Stimulated activated memory B cell treated with anti-CD40 and anti-IgM and Interleukin-4, amounts not matched to agents 10 μg/mL and 1 μg/mL and 100 μg/mL, for 72 hours (primary cell): ENCODE data around the gene GPX4.
A peak's percentile ranks its signal among the peaks of the same experiment; 100 is the strongest.
"Not testable (repeated sequence)": the region's sequence is repeated elsewhere in the genome, so short reads cannot be mapped to it uniquely, and the experiment has no call there.

Source experiments
- ATAC-seq: fragments of 150-1000 bp; cut with Tn5 transposase; 2 replicates; pipeline ENCODE4 v1.10.0; 2021
- H3K27ac Mint-ChIP-seq: one replicate; pipeline ENCODE4 v1.8.0; 2022; ENCODE audit warnings: mild to moderate bottlenecking, mixed read lengths
- H3K27me3 Mint-ChIP-seq: one replicate; pipeline ENCODE4 v1.8.0; 2022; ENCODE audit warnings: mixed read lengths
- H3K36me3 Mint-ChIP-seq: one replicate; pipeline ENCODE4 v1.8.0; 2022; ENCODE audit warnings: mixed read lengths
- H3K4me1 Mint-ChIP-seq: one replicate; pipeline ENCODE4 v1.8.0; 2022; ENCODE audit warnings: mixed read lengths
- H3K4me3 Mint-ChIP-seq: one replicate; pipeline ENCODE4 v1.8.0; 2022; ENCODE audit warnings: mild to moderate bottlenecking, moderate library complexity, mixed read lengths
- H3K9me3 Mint-ChIP-seq: one replicate; pipeline ENCODE4 v1.8.0; 2022; ENCODE audit warnings: mixed read lengths

The GPX4 gene

DNA sequence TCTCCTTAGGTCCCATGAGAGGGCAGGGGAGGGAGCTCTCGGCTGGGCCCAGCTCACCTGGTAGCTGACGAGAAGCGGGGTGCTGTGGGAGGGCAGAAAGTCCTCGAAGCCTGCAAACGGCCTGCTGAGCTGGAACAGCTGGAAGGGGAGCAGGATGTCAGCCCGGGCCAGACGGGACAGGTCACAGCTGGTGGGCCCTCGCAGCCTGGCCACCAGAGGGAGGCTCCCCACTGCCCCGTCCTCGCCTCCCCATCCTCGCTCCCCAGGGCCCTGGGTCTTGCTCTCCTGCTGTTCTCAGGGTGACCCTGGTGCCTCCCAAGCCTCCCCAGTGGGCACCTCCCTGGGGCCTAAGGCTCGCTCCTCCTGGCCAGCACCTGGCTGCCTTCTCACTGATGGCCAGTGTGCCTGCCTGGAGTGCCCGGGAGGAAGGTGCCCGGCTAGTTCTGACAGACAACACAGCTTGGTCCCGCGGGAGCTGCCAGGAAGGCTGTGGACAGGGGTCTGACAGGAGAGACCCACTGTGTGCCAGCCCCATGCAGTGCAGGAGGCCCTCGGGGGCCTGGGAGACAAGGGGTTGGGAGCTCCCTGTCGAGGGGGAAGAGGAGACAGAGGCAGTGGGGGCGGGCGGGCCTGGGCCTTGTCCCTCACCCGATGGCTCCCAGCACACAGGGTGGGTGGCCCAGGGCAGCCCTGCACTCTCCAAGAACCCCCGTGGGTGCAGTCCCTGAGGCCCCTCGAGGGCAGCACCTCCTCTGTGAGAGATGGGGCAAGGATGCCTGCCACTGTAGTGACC lies 20.3 kb downstream of the GPX4 start:
- no peaks in the 10 kb centered on the region for H3K27me3 Mint-ChIP-seq
- peaks cover 47% of the 10 kb centered on the region for H3K36me3 Mint-ChIP-seq
- no peaks in the 10 kb centered on the region for H3K9me3 Mint-ChIP-seq
- no peak for ATAC-seq
- H3K4me3 Mint-ChIP-seq: no peak overlapping the region
- peaks cover 9% of the 10 kb centered on the region for H3K4me1 Mint-ChIP-seq
- no peak overlapping the region for H3K27ac Mint-ChIP-seq

DNA sequence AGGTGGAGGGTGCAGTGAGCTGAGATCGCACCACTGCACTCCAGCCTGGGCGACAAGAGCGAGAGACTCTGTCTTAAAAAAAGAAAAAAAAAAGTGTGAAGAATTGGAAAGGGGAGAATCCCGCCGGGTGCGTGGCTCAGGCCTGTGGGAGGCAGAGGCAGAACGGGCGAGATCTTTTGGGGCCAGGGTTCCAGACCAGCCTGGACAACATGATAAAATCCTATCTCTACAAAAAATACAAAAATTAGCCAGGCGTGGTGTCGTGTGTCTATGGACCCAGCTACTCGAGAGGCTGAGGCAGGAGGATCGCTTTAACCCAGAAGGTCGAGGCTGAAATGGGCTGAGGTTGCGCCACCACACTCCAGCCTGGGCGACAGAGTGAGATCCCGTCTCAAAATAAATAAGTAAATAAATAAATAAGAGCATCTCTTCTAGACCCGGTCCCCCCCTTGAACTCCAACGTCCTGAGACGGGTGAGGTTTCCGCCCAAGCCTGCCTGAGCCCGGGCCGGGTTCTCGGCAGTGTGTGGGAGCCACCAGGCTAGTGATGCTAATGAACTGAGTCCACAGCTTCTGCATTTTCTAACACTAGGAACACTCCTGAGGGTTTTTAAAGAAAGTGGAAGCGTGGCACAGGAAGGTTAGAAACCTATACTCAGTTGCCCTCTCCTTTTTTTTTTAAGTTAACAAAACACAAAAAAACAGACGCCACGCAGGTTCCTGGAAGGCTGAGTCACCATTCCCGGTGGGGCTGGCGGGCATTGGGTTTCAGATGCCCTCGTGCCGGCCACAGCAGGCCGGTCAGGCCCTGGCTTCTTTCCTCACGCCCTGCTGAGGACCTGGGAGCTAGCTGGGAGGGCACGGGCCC lies 22.0 kb downstream of the GPX4 start:
- no peak for ATAC-seq
- no peaks in the 10 kb centered on the region for H3K27me3 Mint-ChIP-seq
- H3K36me3 Mint-ChIP-seq: peaks cover 41% of the 10 kb centered on the region
- peak overlapping the region; percentile 30 for H3K27ac Mint-ChIP-seq
- no peaks in the 10 kb centered on the region for H3K9me3 Mint-ChIP-seq
- H3K4me1 Mint-ChIP-seq: peaks cover 25% of the 10 kb centered on the region
- H3K4me3 Mint-ChIP-seq: no peak overlapping the region

DNA sequence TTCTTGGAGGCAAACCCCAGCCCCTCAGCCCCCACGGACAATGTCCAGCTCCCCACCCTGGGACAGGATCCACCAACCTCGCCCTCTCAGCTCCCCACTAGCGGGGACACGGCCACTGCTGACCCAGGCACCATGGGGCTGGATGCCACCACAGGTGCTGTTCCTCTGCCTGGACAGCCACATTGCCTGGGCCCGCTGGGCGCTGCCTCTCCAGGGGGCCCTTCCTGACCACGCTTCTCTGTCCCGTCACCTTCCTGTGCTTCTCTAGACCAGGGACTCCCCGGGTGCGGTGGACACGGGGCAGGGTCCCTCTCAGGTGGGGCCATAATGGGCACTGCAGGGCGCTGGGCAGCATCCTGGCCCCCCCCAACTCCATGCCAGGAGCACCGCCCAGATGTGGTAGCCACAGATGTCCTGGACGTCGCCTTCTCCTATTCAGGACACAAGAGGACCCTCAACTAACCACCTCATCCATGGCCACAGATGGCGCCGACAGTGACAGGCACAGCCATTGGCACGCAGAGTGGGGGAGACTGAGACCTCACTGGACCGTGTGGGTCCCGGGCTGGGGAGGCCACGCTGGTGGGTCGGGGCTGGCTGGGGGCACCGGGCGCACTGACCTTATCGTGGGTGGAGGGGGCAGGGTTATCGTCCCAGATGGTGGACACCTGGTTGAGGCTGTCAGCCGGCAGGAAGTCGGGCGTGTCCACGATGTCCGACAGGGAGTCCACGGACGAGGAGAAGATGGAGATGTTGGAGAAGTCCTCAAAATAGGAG lies 23.4 kb downstream of the GPX4 start:
- peaks cover 28% of the 10 kb centered on the region for H3K36me3 Mint-ChIP-seq
- H3K9me3 Mint-ChIP-seq: no peaks in the 10 kb centered on the region
- H3K27me3 Mint-ChIP-seq: no peaks in the 10 kb centered on the region
- no peak overlapping the region for H3K4me3 Mint-ChIP-seq
- no peak overlapping the region for H3K27ac Mint-ChIP-seq
- peaks cover 32% of the 10 kb centered on the region for H3K4me1 Mint-ChIP-seq
- ATAC-seq: no peak

DNA sequence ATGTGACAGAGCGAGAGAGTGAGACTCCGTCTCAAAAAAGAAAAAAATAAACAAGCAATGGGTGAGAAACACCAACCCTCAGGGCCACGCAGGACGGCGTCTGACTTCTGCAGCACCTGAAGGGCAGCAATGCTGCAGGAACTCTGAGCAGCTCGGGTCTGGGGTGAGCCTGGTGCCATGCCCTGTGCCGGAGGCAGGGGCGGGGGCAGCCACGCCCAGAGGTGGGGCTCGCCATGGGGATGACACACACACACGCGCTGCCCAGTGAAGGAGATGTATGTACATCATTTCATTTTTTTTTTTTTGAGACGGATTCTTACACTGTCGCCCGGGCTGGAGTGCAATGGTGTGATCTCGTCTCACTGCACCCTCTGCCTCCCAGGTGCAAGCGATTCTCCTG lies 24.3 kb downstream of the GPX4 start:
- no peak for ATAC-seq
- no peak overlapping the region for H3K4me3 Mint-ChIP-seq
- H3K36me3 Mint-ChIP-seq: peaks cover 21% of the 10 kb centered on the region
- no peaks in the 10 kb centered on the region for H3K9me3 Mint-ChIP-seq
- no peaks in the 10 kb centered on the region for H3K27me3 Mint-ChIP-seq
- H3K27ac Mint-ChIP-seq: no peak overlapping the region
- peaks cover 38% of the 10 kb centered on the region for H3K4me1 Mint-ChIP-seq

DNA sequence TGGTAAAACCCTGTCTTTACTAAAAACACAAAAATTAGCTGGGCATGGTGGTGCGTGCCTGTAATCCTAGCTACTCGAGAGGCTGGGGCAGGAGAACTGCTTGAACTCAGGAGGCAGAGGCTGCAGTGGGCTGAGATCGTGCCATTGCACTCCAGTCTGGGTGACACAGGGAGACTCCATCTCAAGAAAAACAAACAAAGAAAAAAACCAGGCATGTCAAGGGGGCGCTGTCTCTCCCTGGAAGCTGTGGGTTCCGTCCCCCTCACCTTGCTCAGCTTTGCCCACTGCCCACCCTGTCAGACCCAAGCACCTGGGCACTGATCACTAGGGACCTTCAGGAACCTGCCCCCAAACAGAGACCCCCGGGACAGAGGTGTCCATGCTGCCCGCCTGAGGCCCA lies 25.3 kb downstream of the GPX4 start:
- not testable (repeated sequence) for H3K27me3 Mint-ChIP-seq, H3K4me3 Mint-ChIP-seq, ATAC-seq, H3K9me3 Mint-ChIP-seq
- Mint-ChIP-seq H3K4me1 (peaks cover 48% of the 10 kb centered on the region), H3K36me3 (peaks cover 17% of the 10 kb centered on the region), H3K27ac (peak overlapping the region; percentile 78)

DNA sequence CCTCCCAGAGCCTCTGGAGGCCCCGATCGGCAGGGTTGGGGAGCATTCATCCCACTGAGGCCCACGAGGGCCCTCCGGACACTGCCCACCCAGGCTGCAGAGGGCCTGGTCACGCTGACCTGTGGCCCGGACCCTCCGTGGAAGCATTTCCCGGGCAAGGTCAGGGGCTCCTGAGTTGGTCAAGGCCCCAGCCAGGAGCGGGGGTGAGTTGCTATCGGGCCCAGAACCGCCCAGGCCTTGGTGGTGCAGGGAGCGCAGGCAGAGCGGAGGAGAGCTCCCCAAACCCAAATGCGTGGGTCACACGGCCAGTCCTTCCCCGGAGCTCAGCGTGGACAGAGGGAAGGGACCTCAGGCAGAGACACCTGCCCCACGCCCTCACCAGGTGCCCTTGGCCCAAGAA lies 25.7 kb downstream of the GPX4 start:
- Mint-ChIP-seq H3K9me3 (no peaks in the 10 kb centered on the region), H3K36me3 (peaks cover 17% of the 10 kb centered on the region), H3K4me3 (no peak overlapping the region), H3K27ac (peak overlapping the region; percentile 78), H3K27me3 (no peaks in the 10 kb centered on the region), H3K4me1 (peaks cover 50% of the 10 kb centered on the region)
- ATAC-seq: no peak

DNA sequence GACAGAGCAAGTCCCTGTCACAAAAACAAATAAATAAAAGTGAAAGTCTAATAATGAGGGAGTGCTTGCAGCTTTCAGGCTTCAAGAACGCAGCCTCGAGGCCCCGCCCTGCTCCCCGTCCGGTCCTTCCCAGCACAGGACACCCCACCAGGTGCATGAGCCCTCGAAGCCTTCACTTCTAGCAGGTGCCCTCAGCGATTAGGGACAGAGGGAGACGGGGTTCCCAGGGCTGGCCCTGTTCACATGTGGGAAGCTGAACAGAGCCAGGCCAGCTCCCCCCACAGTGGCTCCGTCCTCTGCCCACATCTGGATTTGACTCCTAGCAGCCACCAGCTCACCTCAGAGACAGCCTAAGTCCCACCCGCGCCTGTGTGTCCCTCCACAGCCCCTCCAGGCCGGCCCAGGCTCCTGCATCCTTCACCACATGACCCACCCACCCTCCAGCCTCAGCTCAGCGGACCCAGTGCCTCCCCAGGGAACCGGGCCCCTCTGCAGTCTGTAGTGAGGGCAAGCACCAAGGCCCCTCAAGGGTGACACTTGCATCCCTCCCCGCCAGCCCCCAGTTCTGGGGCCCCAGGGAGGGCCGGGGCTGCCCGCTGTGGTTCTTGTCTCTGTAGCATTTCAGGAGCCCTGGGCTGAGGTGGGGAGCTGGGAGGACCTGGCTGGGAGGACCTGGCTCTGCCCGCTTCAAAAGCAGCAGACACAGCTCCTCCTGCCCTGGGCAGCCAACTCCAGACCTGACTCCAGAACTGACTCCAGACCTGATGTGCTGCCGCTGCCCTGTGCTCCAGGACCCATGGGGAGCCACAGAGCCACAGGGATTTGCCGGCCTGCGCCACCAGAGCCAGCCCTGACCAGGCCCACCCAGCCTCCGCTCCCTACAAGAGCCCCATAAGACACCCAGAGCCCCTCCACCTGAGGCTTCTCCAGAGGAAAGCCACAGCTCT lies 27.2 kb downstream of the GPX4 start:
- H3K4me3 Mint-ChIP-seq: peak overlapping the region; percentile 87
- no peaks in the 10 kb centered on the region for H3K27me3 Mint-ChIP-seq
- H3K4me1 Mint-ChIP-seq: peaks cover 57% of the 10 kb centered on the region
- H3K9me3 Mint-ChIP-seq: no peaks in the 10 kb centered on the region
- H3K36me3 Mint-ChIP-seq: peaks cover 11% of the 10 kb centered on the region
- ATAC-seq: no peak
- peak overlapping the region; percentile 78 for H3K27ac Mint-ChIP-seq

DNA sequence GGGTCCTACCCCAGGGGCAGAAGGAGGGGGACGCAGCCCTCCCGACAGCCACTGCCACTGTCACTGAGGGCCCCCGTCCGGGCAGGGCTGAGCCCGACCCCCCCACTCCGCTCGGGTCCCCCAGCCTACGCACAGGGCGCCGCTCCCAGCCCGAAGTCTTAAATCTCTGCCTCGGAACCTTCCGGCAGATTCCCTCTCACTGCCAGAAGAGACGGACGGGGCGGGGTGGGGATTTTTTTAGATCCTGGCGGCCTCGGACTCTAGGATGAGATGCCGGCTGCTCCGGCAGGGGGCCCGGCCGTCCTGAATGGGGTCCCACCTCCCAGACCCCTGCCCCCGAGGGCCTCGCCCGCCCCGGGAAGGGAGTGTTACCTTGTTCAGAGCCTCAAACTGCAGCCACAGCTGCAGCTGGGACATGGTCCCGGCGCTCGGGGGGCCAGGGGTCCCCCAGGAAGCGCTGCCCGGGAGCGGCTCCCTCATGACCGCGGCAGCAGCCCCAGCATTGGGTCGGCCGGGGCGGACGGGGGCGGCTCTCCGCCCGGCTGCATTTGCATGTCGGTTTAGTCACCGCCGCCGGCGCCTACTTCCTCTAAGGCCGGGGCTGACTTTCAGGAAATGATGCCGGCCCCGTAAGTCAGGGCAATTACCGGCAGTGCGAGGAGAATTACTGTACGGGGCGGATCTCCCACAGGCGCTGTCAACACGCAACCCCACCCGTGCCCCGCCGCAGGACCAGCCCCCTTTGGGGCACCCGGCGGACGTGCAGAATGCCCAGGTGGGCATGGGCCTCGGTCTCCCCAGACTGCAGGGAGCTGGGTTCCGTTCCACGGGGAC lies 28.1 kb downstream of the GPX4 start:
- Mint-ChIP-seq H3K4me3 (peak overlapping the region; percentile 87), H3K36me3 (peaks cover 8% of the 10 kb centered on the region), H3K4me1 (peaks cover 62% of the 10 kb centered on the region), H3K27ac (peak overlapping the region; percentile 78), H3K9me3 (no peaks in the 10 kb centered on the region), H3K27me3 (no peaks in the 10 kb centered on the region)
- peak; percentile 79 for ATAC-seq

DNA sequence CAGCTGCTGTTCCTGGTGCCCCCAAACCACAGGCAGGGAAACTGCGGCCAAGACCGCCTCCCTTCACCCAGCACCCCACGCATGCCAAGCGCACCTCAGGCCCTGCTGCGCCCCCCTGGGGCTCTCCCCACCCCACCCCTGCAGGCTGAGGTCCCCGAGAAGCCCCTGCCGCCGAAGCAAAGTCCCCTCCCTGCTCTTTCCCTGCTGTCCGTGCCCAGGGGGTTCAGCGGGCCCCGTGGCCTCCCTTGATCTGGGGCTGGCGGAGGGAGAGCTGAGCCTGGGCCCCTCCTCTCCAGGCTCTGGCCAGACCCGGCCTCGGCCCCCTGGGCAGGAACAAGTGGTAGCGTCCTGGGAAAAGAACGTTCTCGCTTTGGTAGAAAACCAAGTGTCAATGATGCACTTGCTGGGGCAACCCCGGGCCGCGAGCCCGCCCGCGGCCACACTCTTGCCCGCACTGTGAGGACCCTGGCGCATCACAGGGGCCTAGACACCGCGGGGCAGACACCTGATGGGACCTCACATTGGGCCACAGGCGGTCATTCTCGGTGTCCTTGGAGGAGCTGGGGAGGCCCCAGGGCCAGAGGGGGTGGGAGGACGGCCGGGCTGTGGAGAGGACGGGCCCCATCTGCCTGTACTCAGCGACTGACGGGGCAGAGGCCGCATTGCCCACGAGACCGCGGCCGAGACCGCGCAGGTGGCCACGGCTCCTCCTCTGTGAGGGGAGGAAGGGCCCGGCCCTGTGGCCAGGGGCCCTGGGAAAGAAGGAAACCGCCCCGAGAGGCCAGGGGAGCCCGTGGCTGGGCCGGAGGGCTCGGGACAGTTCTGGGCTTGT lies 29.0 kb downstream of the GPX4 start:
- Mint-ChIP-seq H3K9me3 (no peaks in the 10 kb centered on the region), H3K27me3 (no peaks in the 10 kb centered on the region), H3K4me1 (peaks cover 57% of the 10 kb centered on the region), H3K36me3 (peaks cover under 1% of the 10 kb centered on the region), H3K4me3 (peak overlapping the region; percentile 87), H3K27ac (peak overlapping the region; percentile 78)
- ATAC-seq: peak; percentile 28

DNA sequence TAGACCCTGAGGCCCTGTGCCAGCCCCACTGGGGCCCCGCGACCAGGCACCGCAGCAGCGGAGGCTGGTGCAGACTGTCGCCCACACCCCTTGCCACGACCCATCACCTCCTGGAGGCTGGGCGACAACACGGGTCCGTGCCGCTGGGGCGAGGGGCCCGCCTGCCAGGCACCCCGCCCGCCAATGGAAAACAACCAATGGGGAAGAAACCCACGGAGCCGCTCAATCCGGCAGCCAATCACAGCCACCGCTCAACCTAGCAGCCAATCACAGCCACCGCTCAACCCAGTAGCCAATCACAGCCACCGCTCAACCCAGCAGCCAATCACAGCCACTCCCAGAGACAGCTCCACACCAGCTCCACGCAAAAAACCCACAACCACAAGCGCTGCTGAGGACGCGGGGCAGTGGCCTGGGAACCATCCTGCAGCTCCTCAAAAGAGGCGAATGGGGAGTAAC lies 29.7 kb downstream of the GPX4 start:
- H3K27ac Mint-ChIP-seq: peak overlapping the region; percentile 78
- H3K4me1 Mint-ChIP-seq: peaks cover 57% of the 10 kb centered on the region
- no peaks in the 10 kb centered on the region for H3K36me3 Mint-ChIP-seq

DNA sequence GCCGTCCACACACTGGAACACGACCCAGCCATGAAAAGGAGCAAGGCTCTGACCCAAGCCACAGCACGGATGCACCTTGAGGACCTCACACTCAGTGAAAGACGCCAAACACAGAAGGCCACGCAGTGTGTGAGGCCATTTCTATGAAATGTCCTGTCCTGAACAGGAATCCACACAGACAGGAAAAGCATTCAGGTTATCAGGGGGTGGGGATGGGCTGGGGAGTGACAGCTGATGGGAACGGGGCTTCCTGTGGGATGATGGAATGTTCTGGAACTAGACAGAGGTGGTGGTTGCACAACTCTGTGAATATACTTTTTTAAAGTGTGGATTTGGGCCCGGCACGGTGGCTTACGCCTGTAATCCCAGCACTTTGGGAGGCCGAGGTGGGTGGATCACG lies 30.6 kb downstream of the GPX4 start:
- no peaks in the 10 kb centered on the region for H3K27me3 Mint-ChIP-seq
- peaks cover 7% of the 10 kb centered on the region for H3K36me3 Mint-ChIP-seq
- no peak for ATAC-seq
- H3K9me3 Mint-ChIP-seq: no peaks in the 10 kb centered on the region
- no peak overlapping the region for H3K4me3 Mint-ChIP-seq
- H3K27ac Mint-ChIP-seq: no peak overlapping the region
- H3K4me1 Mint-ChIP-seq: peaks cover 55% of the 10 kb centered on the region

More for the DNA sequence above, 29.7 kb downstream of the GPX4 start:
- Mint-ChIP-seq H3K4me3 (peak overlapping the region; percentile 87), H3K9me3 (no peaks in the 10 kb centered on the region), H3K27me3 (no peaks in the 10 kb centered on the region)
- ATAC-seq: peak; percentile 85

DNA sequence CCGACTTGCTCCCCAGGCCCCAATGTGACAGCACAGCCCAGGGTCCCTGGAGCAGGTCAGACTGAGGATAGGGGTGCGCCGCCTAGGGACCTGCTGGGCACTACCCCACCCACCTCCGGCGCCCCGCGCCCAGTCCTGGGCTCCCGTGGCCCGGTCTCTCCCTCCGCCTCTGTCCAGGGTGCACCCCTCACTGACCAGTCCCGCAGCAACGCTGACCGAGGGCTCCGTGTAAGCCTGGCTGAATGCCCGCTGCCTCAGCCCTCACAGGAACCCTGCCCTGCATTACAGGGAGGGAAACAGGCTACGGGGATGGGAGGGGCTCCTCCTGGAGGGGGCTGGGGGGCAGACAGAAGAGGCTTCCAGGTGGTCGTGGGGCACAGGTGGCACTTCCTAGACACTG lies 31.7 kb downstream of the GPX4 start:
- no peaks in the 10 kb centered on the region for H3K9me3 Mint-ChIP-seq
- H3K4me3 Mint-ChIP-seq: no peak overlapping the region
- ATAC-seq: no peak
- no peaks in the 10 kb centered on the region for H3K27me3 Mint-ChIP-seq
- peaks cover 45% of the 10 kb centered on the region for H3K4me1 Mint-ChIP-seq
- no peak overlapping the region for H3K27ac Mint-ChIP-seq
- H3K36me3 Mint-ChIP-seq: peaks cover 15% of the 10 kb centered on the region

DNA sequence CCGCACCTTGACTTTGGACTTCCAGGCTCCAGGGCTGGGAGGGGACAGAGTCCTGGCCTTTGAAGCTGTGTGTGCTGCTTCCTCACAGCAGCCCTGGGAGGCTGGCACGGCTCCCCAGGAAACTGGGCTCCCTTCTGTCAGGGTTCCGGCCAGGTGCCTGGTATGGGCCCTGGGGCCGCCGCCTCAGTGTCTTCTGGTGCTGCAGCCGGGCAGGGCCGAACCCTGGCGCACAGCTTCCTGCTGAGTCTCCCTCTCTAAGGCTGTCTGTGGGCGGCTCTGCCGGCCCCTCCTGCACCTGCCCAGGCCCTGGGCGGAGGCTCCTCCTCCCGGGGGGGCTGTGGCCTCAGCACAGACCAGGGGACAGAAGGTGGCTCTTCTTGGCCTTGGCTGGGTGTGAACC lies 32.4 kb downstream of the GPX4 start:
- ATAC-seq: no peak
- H3K36me3 Mint-ChIP-seq: peaks cover 15% of the 10 kb centered on the region
- peak overlapping the region; percentile 64 for H3K27ac Mint-ChIP-seq
- H3K4me1 Mint-ChIP-seq: peaks cover 37% of the 10 kb centered on the region
- H3K9me3 Mint-ChIP-seq: no peaks in the 10 kb centered on the region
- H3K4me3 Mint-ChIP-seq: no peak overlapping the region
- H3K27me3 Mint-ChIP-seq: no peaks in the 10 kb centered on the region
